OCI-LY3 (cell line): ENCODE data around the gene SF3B4.

Experiments used
- H2AFZ ChIP-seq: fragments of 200-600, 300-600 bp; shearing (Covaris generic); 2 replicates; pipeline ENCODE4 v1.6.0; 2014; ENCODE audit warnings: antibody characterized with exemption, low read depth, low read length
- H3K27ac ChIP-seq: fragments of 200-600, 300-600 bp; sonication (generic); 2 replicates; pipeline ENCODE4 v1.5.1; 2014; ENCODE audit warnings: mild to moderate bottlenecking, low read length, moderate library complexity, mixed read lengths
- H3K27me3 ChIP-seq: fragments of 200-600, 300-600 bp; sonication (generic); 2 replicates; pipeline ENCODE4 v1.6.1; 2014; ENCODE audit warnings: low read depth, low read length, mixed read lengths
- H3K36me3 ChIP-seq: fragments of 200-600, 300-600 bp; sonication (generic); replicated peaks from 2 replicates; pipeline ENCODE3; 2014; ENCODE audit warnings: low read depth, low read length, mixed read lengths
- H3K4me1 ChIP-seq: fragments of 300-600, 200-600 bp; sonication (generic); 2 replicates; pipeline ENCODE4 v1.6.1; 2014; ENCODE audit warnings: low read length, mixed read lengths
- H3K4me2 ChIP-seq: fragments of 200-600, 300-600 bp; sonication (generic); 2 replicates; pipeline ENCODE4 v1.6.1; 2014; ENCODE audit warnings: low read length, mixed read lengths
- H3K4me3 ChIP-seq: fragments of 300-600, 200-600 bp; sonication (generic); 2 replicates; pipeline ENCODE4 v1.5.1; 2014; ENCODE audit warnings: antibody characterized with exemption, mild to moderate bottlenecking, low read length, moderate library complexity
- H3K79me2 ChIP-seq: fragments of 300-600, 200-600 bp; shearing (Covaris generic); 2 replicates; pipeline ENCODE4 v1.6.1; 2014; ENCODE audit warnings: mild to moderate bottlenecking, low read length, mixed read lengths
- H3K9ac ChIP-seq: fragments of 300-600, 200-600 bp; shearing (Covaris generic); 2 replicates; pipeline ENCODE4 v1.6.0; 2014; ENCODE audit warnings: mild to moderate bottlenecking, low read length, moderate library complexity
- H3K9me3 ChIP-seq: fragments of 200-600, 300-600 bp; shearing (Covaris generic); 2 replicates; pipeline ENCODE4 v1.6.1; 2014; ENCODE audit warnings: low read length, mixed read lengths; ENCODE audit not compliant: insufficient read depth
- H4K20me1 ChIP-seq: fragments of 200-600, 300-600 bp; sonication (generic); 2 replicates; pipeline ENCODE4 v1.6.1; 2016; ENCODE audit warnings: low read length, mixed read lengths; ENCODE audit not compliant: insufficient read depth
- EZH2phosphoT487 ChIP-seq: fragments of 200-600 bp; shearing (Covaris generic); IDR thresholded peaks from 2 replicates; pipeline ENCODE4 v1.6.1; 2018; ENCODE audit warnings: antibody characterized with exemption, mixed run types, low read depth
- TF ChIP-seq, protein P1 (sequence below): fragments of 200-600, 300-600 bp; sonication (generic); IDR thresholded peaks from 2 replicates; pipeline ENCODE4 v1.5.1; 2014; ENCODE audit warnings: antibody characterized with exemption, low read length, low read depth

SF3B4 gene

DNA sequence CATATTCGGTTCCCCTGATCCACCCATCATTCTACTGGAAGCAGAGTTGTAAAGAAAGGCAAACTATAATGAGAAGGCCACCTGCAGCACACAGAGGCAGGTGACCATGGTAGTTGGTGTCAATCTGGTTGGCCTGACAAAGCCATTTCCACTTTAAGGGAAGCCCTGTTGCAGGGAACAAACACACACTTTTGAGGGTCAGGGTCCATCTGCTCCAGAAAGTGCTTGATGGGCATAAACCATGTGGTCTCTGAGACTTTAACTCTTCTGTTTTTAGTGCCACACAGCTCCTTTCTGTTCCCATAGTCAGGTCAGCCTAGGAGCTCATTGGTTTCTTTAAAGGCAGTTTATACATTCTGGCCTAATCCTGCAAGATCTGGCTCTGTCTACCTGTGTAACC is 45.7 kb downstream of the SF3B4 start:
- peaks cover 17% of the 10 kb centered on the region for H3K4me1 ChIP-seq
- TF ChIP-seq, protein P1, sequence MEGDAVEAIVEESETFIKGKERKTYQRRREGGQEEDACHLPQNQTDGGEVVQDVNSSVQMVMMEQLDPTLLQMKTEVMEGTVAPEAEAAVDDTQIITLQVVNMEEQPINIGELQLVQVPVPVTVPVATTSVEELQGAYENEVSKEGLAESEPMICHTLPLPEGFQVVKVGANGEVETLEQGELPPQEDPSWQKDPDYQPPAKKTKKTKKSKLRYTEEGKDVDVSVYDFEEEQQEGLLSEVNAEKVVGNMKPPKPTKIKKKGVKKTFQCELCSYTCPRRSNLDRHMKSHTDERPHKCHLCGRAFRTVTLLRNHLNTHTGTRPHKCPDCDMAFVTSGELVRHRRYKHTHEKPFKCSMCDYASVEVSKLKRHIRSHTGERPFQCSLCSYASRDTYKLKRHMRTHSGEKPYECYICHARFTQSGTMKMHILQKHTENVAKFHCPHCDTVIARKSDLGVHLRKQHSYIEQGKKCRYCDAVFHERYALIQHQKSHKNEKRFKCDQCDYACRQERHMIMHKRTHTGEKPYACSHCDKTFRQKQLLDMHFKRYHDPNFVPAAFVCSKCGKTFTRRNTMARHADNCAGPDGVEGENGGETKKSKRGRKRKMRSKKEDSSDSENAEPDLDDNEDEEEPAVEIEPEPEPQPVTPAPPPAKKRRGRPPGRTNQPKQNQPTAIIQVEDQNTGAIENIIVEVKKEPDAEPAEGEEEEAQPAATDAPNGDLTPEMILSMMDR = no peak
- no peak for TF ChIP-seq EZH2phosphoT487
- H3K4me3 ChIP-seq = no peak overlapping the region
- H3K9me3 ChIP-seq = no peaks in the 10 kb centered on the region
- H3K36me3 ChIP-seq = no peaks in the 10 kb centered on the region
- H3K9ac ChIP-seq = no peak overlapping the region
- no peak overlapping the region for H3K27ac ChIP-seq
- peaks cover 12% of the 10 kb centered on the region; the same call in 1 of the 2 replicates for H3K79me2 ChIP-seq
- no peaks in the 10 kb centered on the region for H4K20me1 ChIP-seq
- H3K27me3 ChIP-seq = no peaks in the 10 kb centered on the region
- no peak overlapping the region for H3K4me2 ChIP-seq
- no peak overlapping the region for H2AFZ ChIP-seq

DNA sequence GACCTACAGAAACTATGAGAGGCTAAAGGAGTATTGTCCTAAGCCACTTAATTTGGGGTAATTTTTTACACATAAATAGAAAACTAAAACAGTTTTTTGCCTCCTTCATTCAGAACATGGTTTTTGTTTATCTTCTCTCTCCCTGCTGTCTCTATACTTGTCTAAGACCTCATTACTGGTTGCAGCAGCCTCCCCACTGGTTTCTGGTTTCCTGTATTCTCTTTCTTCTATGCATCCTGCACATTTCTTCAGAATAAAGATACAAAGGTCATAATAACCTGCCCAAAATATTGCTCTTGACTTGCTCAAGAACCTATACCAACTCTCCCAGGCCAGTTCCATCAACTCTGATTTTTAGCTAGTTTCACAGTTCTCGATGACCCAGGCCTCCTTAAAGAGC is 48.0 kb downstream of the SF3B4 start:
- no peak for TF ChIP-seq EZH2phosphoT487
- TF ChIP-seq, protein P1 = no peak
- H3K4me1 ChIP-seq = peaks cover 10% of the 10 kb centered on the region
- no peak overlapping the region for H3K9ac ChIP-seq
- no peaks in the 10 kb centered on the region for H3K27me3 ChIP-seq
- H2AFZ ChIP-seq = no peak overlapping the region
- H3K27ac ChIP-seq = no peak overlapping the region
- no peak overlapping the region for H3K4me3 ChIP-seq
- no peaks in the 10 kb centered on the region for H3K9me3 ChIP-seq
- no peaks in the 10 kb centered on the region for H4K20me1 ChIP-seq
- no peaks in the 10 kb centered on the region for H3K36me3 ChIP-seq
- H3K79me2 ChIP-seq = peaks cover 9% of the 10 kb centered on the region; the same call in 1 of the 2 replicates
- no peak overlapping the region for H3K4me2 ChIP-seq

DNA sequence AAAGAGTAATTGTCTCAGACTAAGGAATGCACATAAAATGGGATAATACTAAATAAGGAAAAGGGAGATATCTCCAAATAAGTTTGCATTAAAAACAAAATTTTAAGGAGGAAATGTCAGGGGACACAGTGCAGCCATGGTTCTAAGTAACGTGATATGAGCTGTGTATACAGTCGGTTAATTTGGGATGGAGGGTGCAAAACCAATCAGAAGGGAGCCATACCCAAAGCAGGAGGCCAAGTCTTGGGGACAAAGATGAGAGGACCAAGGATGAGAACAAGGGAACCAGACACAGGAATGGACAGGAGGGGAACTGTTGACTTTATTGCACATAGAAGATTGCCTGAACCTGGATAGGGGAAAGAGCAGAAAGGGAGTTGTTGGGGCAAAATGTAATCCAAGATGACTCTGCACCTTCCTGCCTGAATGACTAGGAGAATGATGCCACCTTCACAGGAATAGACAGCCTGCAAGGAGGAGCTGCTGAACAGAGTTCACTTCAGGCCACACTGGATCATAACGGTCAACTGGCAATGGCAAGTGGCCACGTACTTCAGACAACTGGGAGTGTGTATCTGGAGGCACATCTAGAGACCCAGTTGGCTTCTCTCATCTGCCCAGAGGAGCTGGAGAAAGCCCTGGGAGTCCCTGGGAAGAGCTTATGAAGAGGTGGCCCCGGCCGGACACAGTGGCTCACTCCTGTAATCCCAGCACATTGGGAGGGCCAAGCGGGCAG is 50.2 kb downstream of the SF3B4 start:
- H3K4me1 ChIP-seq = no peaks in the 10 kb centered on the region
- TF ChIP-seq, protein P1 = no peak
- no peak for TF ChIP-seq EZH2phosphoT487
- no peak overlapping the region for H3K4me3 ChIP-seq
- H3K9ac ChIP-seq = no peak overlapping the region
- H3K27ac ChIP-seq = no peak overlapping the region
- no peaks in the 10 kb centered on the region for H3K79me2 ChIP-seq
- no peaks in the 10 kb centered on the region for H4K20me1 ChIP-seq
- no peaks in the 10 kb centered on the region for H3K27me3 ChIP-seq
- H3K36me3 ChIP-seq = no peaks in the 10 kb centered on the region
- H2AFZ ChIP-seq = no peak overlapping the region
- no peaks in the 10 kb centered on the region for H3K9me3 ChIP-seq
- H3K4me2 ChIP-seq = no peak overlapping the region
